Measurements from ENCODE around the gene MAN2A2.

- TF ChIP-seq ZNF565 (CRISPR knock-in tag; conservative IDR thresholded peaks at IDR 0.05; ENCODE audit: low read depth) (no peak), PPARA (CRISPR knock-in tag; IDR thresholded peaks at IDR 0.05; ENCODE audit: borderline replicate concordance) (no peak), ZFP3 (CRISPR knock-in tag; IDR thresholded peaks at IDR 0.05) (no peak), TOX (CRISPR knock-in tag; IDR thresholded peaks at IDR 0.05; ENCODE audit: borderline replicate concordance) (no peak), CREB5 (CRISPR knock-in tag; IDR thresholded peaks at IDR 0.05; ENCODE audit: low read depth) (no peak)
Observed at GRCh38 chr15:90930861-90931574, 27.9 kb downstream of the MAN2A2 start.

Data from SK-N-SH treated with all-trans-retinoic acid at 6 μM for 48 hours (cell line).